ENCODE measurements around the gene HS3ST5. TPM values are rescaled to one million over a fixed set of nuclear protein-coding genes. Genes with fewer than 3 reads are reported as not detected.

Gene HS3ST5
- total RNA-seq, 2 donors from 2014 or later, result 0.34 TPM; not detected in 1

GRCh38 chr6:114343782-114344144 lies 940 bp upstream of the HS3ST5 start:
- WGBS, result 25% methylated on average over 2 of the region's 2 CpGs
- no peaks in the 10 kb centered on the region for H3K36me3 ChIP-seq
- intact Hi-C loops (cut with DNase I), result no loop called here
- TF ChIP-seq POLR2A (IDR thresholded peaks at IDR 0.05), result no peak
- TF ChIP-seq CTCF (IDR thresholded peaks at IDR 0.05), result no peak
- no peak for TF ChIP-seq POLR2AphosphoS5 (IDR thresholded peaks at IDR 0.05)
- no peak for DNase-seq (ENCODE audit: low spot score)
- H3K4me3 ChIP-seq, result no peak overlapping the region
- peaks cover 7% of the 10 kb centered on the region for H3K27me3 ChIP-seq (replicated peaks; ENCODE audit: insufficient read depth)
- H3K27ac ChIP-seq, result no peak overlapping the region
- peaks cover 3% of the 10 kb centered on the region for H3K4me1 ChIP-seq (replicated peaks)
- no peaks in the 10 kb centered on the region for H3K9me3 ChIP-seq

GRCh38 chr6:114342086-114342825 lies 567 bp downstream of the HS3ST5 start:
- H3K4me3 ChIP-seq, result peak overlapping the region; percentile 29 to 30
- H3K36me3 ChIP-seq, result no peaks in the 10 kb centered on the region
- no peak for DNase-seq (ENCODE audit: low spot score)
- TF ChIP-seq POLR2AphosphoS5 (IDR thresholded peaks at IDR 0.05) (no peak), CTCF (IDR thresholded peaks at IDR 0.05) (no peak), POLR2A (IDR thresholded peaks at IDR 0.05) (no peak)
- WGBS, result 2% methylated on average over 74 of the region's 92 CpGs
- peaks cover 7% of the 10 kb centered on the region for H3K27me3 ChIP-seq (replicated peaks; ENCODE audit: insufficient read depth)
- intact Hi-C loops (cut with DNase I), result no loop called here
- H3K4me1 ChIP-seq (replicated peaks), result peaks cover 3% of the 10 kb centered on the region
- H3K27ac ChIP-seq, result no peak overlapping the region
- H3K9me3 ChIP-seq, result no peaks in the 10 kb centered on the region

DNA sequence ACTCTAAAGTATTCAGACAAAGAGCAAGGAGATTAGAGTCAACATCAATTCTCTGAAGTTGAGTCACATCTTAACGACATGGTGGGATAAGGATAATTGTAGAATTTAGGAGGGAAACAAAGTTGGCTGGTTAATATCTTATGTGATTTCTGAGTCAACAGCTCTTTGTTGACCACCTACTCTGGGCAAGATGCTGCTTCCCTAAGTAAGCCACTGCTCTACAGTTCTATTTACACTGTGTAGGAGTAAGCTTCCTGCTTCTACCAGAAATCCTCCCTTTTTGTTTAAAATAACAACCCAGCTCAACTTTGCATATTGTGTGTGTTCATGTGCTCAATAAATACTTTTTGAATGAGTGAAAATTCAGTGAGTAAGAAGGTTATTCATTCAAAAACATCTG lies 3.1 kb downstream of the HS3ST5 start:
- peaks cover 7% of the 10 kb centered on the region for H3K27me3 ChIP-seq (replicated peaks; ENCODE audit: insufficient read depth)
- TF ChIP-seq POLR2A (IDR thresholded peaks at IDR 0.05) (no peak), POLR2AphosphoS5 (IDR thresholded peaks at IDR 0.05) (no peak), CTCF (IDR thresholded peaks at IDR 0.05) (no peak)
- WGBS, result 20% methylated on average over 1 of the region's 1 CpG
- no peaks in the 10 kb centered on the region for H3K9me3 ChIP-seq
- H3K4me3 ChIP-seq, result no peak overlapping the region
- DNase-seq (ENCODE audit: low spot score), result no peak
- no peak overlapping the region for H3K27ac ChIP-seq
- intact Hi-C loops (cut with DNase I), result no loop called here
- H3K4me1 ChIP-seq (replicated peaks), result peaks cover 3% of the 10 kb centered on the region
- H3K36me3 ChIP-seq, result no peaks in the 10 kb centered on the region

- no peak for DNase-seq (ENCODE audit: low spot score)
- no peak overlapping the region for H3K4me3 ChIP-seq
- intact Hi-C loops (cut with DNase I), result no loop called here
- no peak overlapping the region for H3K27ac ChIP-seq
- no peaks in the 10 kb centered on the region for H3K4me1 ChIP-seq (replicated peaks)
- TF ChIP-seq CTCF (IDR thresholded peaks at IDR 0.05) (no peak), POLR2A (IDR thresholded peaks at IDR 0.05) (no peak), POLR2AphosphoS5 (IDR thresholded peaks at IDR 0.05) (no peak)
- no peaks in the 10 kb centered on the region for H3K27me3 ChIP-seq (replicated peaks; ENCODE audit: insufficient read depth)
- no peaks in the 10 kb centered on the region for H3K36me3 ChIP-seq
- WGBS, result 86% methylated on average over 4 of the region's 4 CpGs
- H3K9me3 ChIP-seq, result no peaks in the 10 kb centered on the region
Measured at GRCh38 chr6:114334237-114334636, 8.6 kb downstream of the HS3ST5 start.

- intact Hi-C loops (cut with DNase I), result no loop called here
- no peaks in the 10 kb centered on the region for H3K4me1 ChIP-seq (replicated peaks)
- TF ChIP-seq POLR2AphosphoS5 (IDR thresholded peaks at IDR 0.05), result no peak
- TF ChIP-seq POLR2A (IDR thresholded peaks at IDR 0.05), result no peak
- TF ChIP-seq CTCF (IDR thresholded peaks at IDR 0.05), result no peak
- DNase-seq (ENCODE audit: low spot score), result no peak
- no peak overlapping the region for H3K4me3 ChIP-seq
- no peak overlapping the region for H3K27ac ChIP-seq
- no peaks in the 10 kb centered on the region for H3K9me3 ChIP-seq
- H3K27me3 ChIP-seq (replicated peaks; ENCODE audit: insufficient read depth), result no peaks in the 10 kb centered on the region
- H3K36me3 ChIP-seq, result no peaks in the 10 kb centered on the region
Measured at GRCh38 chr6:114327074-114327473, 15.7 kb downstream of the HS3ST5 start.

Data from prostate gland (tissue), 2 donors.